NB4 (cell line): ENCODE results near the gene PIGZ.

Experiments
- POLR2A ChIP-seq: IDR thresholded peaks from 2 replicates; pipeline ENCODE4 v1.6.1; 2011; ENCODE audit warnings: mild to moderate bottlenecking; ENCODE audit not compliant: insufficient read length; ENCODE audit errors: extremely low read depth
- TF ChIP-seq, protein P1 (sequence below): IDR thresholded peaks from one replicate; pipeline ENCODE4 v1.5.1; 2012; ENCODE audit warnings: low read depth, low read length

DNA sequence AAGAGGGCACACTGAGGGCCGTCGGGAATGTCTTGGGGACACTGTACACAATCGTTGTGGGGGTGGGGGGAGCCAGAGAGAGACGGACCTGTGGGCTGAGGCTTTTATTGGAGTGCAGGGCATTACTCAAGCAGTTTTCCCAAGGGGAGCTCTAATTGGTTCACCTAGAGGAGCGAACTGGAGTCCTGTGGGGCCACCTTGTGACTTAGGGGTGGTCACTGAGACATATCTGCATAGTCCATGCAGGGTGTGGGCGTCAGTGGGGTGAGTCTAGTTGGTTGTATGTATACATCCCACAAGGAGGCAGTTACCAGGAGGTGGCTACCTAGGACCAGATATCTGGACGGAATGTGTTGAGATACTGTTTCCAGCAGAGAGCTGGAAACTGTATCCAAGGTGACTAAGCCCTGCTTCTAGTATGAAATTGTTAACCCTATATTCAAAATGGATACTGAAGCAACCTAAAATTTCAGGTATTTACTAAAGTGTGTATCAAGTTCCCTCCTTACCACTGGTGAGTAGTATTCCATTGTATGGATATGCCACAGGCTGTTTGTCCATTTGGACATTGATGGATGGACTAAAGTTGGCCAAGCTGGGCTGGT is 2.6 kb upstream of the PIGZ start:
- TF ChIP-seq, protein P1, sequence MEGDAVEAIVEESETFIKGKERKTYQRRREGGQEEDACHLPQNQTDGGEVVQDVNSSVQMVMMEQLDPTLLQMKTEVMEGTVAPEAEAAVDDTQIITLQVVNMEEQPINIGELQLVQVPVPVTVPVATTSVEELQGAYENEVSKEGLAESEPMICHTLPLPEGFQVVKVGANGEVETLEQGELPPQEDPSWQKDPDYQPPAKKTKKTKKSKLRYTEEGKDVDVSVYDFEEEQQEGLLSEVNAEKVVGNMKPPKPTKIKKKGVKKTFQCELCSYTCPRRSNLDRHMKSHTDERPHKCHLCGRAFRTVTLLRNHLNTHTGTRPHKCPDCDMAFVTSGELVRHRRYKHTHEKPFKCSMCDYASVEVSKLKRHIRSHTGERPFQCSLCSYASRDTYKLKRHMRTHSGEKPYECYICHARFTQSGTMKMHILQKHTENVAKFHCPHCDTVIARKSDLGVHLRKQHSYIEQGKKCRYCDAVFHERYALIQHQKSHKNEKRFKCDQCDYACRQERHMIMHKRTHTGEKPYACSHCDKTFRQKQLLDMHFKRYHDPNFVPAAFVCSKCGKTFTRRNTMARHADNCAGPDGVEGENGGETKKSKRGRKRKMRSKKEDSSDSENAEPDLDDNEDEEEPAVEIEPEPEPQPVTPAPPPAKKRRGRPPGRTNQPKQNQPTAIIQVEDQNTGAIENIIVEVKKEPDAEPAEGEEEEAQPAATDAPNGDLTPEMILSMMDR: no peak
- no peak for TF ChIP-seq POLR2A
